Loucy (cell line): ENCODE results near the gene PPP4R3C.

Experiments used
- H2AFZ ChIP-seq: fragments of 200-600 bp; sonication (generic); 2 replicates; pipeline ENCODE4 v1.6.0; 2016; ENCODE audit warnings: antibody characterized with exemption, mild to moderate bottlenecking, low read length, moderate library complexity
- H3F3A ChIP-seq: fragments of 200-600 bp; 2 replicates; pipeline ENCODE4 v1.6.0; 2016; ENCODE audit warnings: antibody characterized with exemption, low read depth, mild to moderate bottlenecking
- H3K27me3 ChIP-seq: fragments of 200-600 bp; sonication (generic); 2 replicates; pipeline ENCODE4 v1.6.1; 2014; ENCODE audit warnings: low read length, mild to moderate bottlenecking; ENCODE audit not compliant: insufficient read depth, poor library complexity, severe bottlenecking
- H3K36me3 ChIP-seq: fragments of 200-600 bp; sonication (generic); 2 replicates; pipeline ENCODE4 v1.6.1; 2016; ENCODE audit warnings: low read length; ENCODE audit not compliant: insufficient read depth
- H3K4me1 ChIP-seq: fragments of 200-600 bp; sonication (generic); 2 replicates; pipeline ENCODE4 v1.5.1; 2014; ENCODE audit warnings: low read length, mild to moderate bottlenecking; ENCODE audit not compliant: insufficient read depth, poor library complexity, severe bottlenecking
- H3K4me2 ChIP-seq: fragments of 200-600 bp; sonication (generic); 2 replicates; pipeline ENCODE4 v1.6.0; 2014; ENCODE audit warnings: antibody characterized with exemption, low read length, low read depth, mild to moderate bottlenecking; ENCODE audit not compliant: poor library complexity, severe bottlenecking
- H3K4me3 ChIP-seq: fragments of 200-600 bp; sonication (generic); 2 replicates; pipeline ENCODE4 v1.5.1; 2014; ENCODE audit warnings: low read length, mild to moderate bottlenecking, mixed read lengths; ENCODE audit not compliant: poor library complexity, severe bottlenecking
- H3K79me2 ChIP-seq: fragments of 200-600 bp; sonication (generic); 2 replicates; pipeline ENCODE4 v1.6.1; 2014; ENCODE audit warnings: low read length; ENCODE audit not compliant: insufficient read depth
- H3K9ac ChIP-seq: fragments of 200-600 bp; sonication (generic); 2 replicates; pipeline ENCODE4 v1.6.0; 2014; ENCODE audit warnings: mild to moderate bottlenecking, low read depth, low read length, moderate library complexity; ENCODE audit not compliant: poor library complexity, severe bottlenecking
- H3K9me2 ChIP-seq: fragments of 200-600 bp; sonication (generic); replicated peaks from 2 replicates; pipeline ENCODE4 v1.6.1; 2016; ENCODE audit warnings: low read depth, low read length, mixed read lengths
- H3K9me3 ChIP-seq: fragments of 200-600 bp; sonication (generic); 2 replicates; pipeline ENCODE4 v1.6.1; 2014; ENCODE audit warnings: mild to moderate bottlenecking, antibody characterized with exemption, low read length, low read depth; ENCODE audit not compliant: insufficient read depth
- H4K20me1 ChIP-seq: fragments of 200-600 bp; sonication (generic); 2 replicates; pipeline ENCODE4 v1.6.0; 2014; ENCODE audit warnings: antibody characterized with exemption, low read length, mild to moderate bottlenecking; ENCODE audit not compliant: insufficient read depth, poor library complexity, severe bottlenecking
- CTCF ChIP-seq: fragments of 200-600 bp; sonication (generic); conservative IDR thresholded peaks from 2 replicates; pipeline ENCODE4 v1.5.1; 2014; ENCODE audit warnings: mild to moderate bottlenecking, antibody characterized with exemption, low read length
- EZH2phosphoT487 ChIP-seq: fragments of 200-600 bp; IDR thresholded peaks from 2 replicates; pipeline ENCODE4 v1.6.1; 2018; ENCODE audit warnings: antibody characterized with exemption, mild to moderate bottlenecking, moderate library complexity, borderline replicate concordance

The PPP4R3C gene

GRCh38 chrX:27463187-27463586, at the start of gene PPP4R3C:
Gene PPP4R3C (minus strand): TSS chrX:27463341. CDS start chrX:27463296, 45 bp downstream.
- Histone ChIP-seq H3K9ac (no peak within 1 kb of the TSS), H3K4me1 (no peaks in the 10 kb centered on the region), H3K27me3 (no peaks in the 10 kb centered on the region), H4K20me1 (no peaks in the 10 kb centered on the region), H3K4me2 (no peak within 1 kb of the TSS), H3K4me3 (no peak within 1 kb of the TSS), H3K36me3 (no peaks in the 10 kb centered on the region), H3K9me2 (no peaks in the 10 kb centered on the region), H2AFZ (no peak within 1 kb of the TSS), H3K79me2 (no peaks in the 10 kb centered on the region), H3K9me3 (no peaks in the 10 kb centered on the region), H3F3A (no peaks in the 10 kb centered on the region)
- TF ChIP-seq EZH2phosphoT487 (no peak), CTCF (no peak)

GRCh38 chrX:27491397-27491796, 28.3 kb upstream of the PPP4R3C start:
- no peaks in the 10 kb centered on the region for H3K27me3 ChIP-seq
- no peaks in the 10 kb centered on the region for H3F3A ChIP-seq
- H2AFZ ChIP-seq, result no peak overlapping the region
- no peak overlapping the region for H3K4me3 ChIP-seq
- H3K9ac ChIP-seq, result no peak overlapping the region
- H3K4me2 ChIP-seq, result no peak overlapping the region
- H4K20me1 ChIP-seq, result no peaks in the 10 kb centered on the region
- no peaks in the 10 kb centered on the region for H3K9me3 ChIP-seq
- H3K4me1 ChIP-seq, result no peaks in the 10 kb centered on the region
- TF ChIP-seq CTCF (no peak), EZH2phosphoT487 (no peak)
- H3K79me2 ChIP-seq, result no peaks in the 10 kb centered on the region
- H3K36me3 ChIP-seq, result no peaks in the 10 kb centered on the region
- H3K9me2 ChIP-seq, result no peaks in the 10 kb centered on the region

- H2AFZ ChIP-seq, result no peak overlapping the region
- H3K9ac ChIP-seq, result no peak overlapping the region
- H3K4me2 ChIP-seq, result no peak overlapping the region
- H3K4me1 ChIP-seq, result no peaks in the 10 kb centered on the region
- H3K9me2 ChIP-seq, result no peaks in the 10 kb centered on the region
- no peaks in the 10 kb centered on the region for H4K20me1 ChIP-seq
- H3K4me3 ChIP-seq, result no peak overlapping the region
- H3K9me3 ChIP-seq, result no peaks in the 10 kb centered on the region
- no peaks in the 10 kb centered on the region for H3K79me2 ChIP-seq
- H3K36me3 ChIP-seq, result no peaks in the 10 kb centered on the region
- H3K27me3 ChIP-seq, result no peaks in the 10 kb centered on the region
- no peaks in the 10 kb centered on the region for H3F3A ChIP-seq
- TF ChIP-seq CTCF, result no peak
- no peak for TF ChIP-seq EZH2phosphoT487
Observed at GRCh38 chrX:27466051-27466450, 2.9 kb upstream of the PPP4R3C start.
